MCF 10A (cell line): Measurements from ENCODE around the gene CDKN1B. TPM values are rescaled to one million over a fixed set of nuclear protein-coding genes. Genes with fewer than 3 reads are reported as not detected.

Experiments used
- BruUV-seq: library from RNA; stranded (reverse); fragments of 400-500 nt; replicated peaks from 2 replicates; lab custom pipeline; 2021; lab: Mats Ljungman, UMichigan
- CTCF ChIA-PET: fragments of 300-600 bp; sonication (Branson Sonifier 250); formaldehyde crosslinking; extraction: SDS; loops from one replicate; lab custom pipeline; 2021; ENCODE audit warnings: antibody characterized with exemption, inconsistent platforms; lab: Yijun Ruan, JAX
- POLR2A ChIA-PET: fragments of 300-600, 350-650 bp; sonication (Branson Sonifier 250); formaldehyde crosslinking; extraction: SDS; loops from one replicate; lab custom pipeline; 2020; ENCODE audit warnings: antibody characterized with exemption, inconsistent platforms; lab: Yijun Ruan, JAX
- DNase-seq: peaks from one replicate; pipeline ENCODE4 v3.0.0-alpha.2; 2018; ENCODE audit not compliant: unreplicated experiment
- H3K27ac Mint-ChIP-seq: one replicate; pipeline ENCODE4 v1.8.0; 2022; ENCODE audit warnings: mild to moderate bottlenecking, low read depth, mixed read lengths; ENCODE audit not compliant: unreplicated experiment
- H3K27me3 Mint-ChIP-seq: one replicate; pipeline ENCODE4 v1.8.0; 2022; ENCODE audit warnings: mixed read lengths; ENCODE audit not compliant: insufficient read depth, unreplicated experiment
- H3K36me3 Mint-ChIP-seq: one replicate; pipeline ENCODE4 v1.8.0; 2022; ENCODE audit warnings: mild to moderate bottlenecking, moderate library complexity, mixed read lengths; ENCODE audit not compliant: insufficient read depth, unreplicated experiment
- H3K4me1 Mint-ChIP-seq: one replicate; pipeline ENCODE4 v1.8.0; 2022; ENCODE audit warnings: mixed read lengths; ENCODE audit not compliant: insufficient read depth, unreplicated experiment
- H3K4me3 Mint-ChIP-seq: one replicate; pipeline ENCODE4 v1.8.0; 2022; ENCODE audit warnings: mild to moderate bottlenecking, moderate library complexity, mixed read lengths; ENCODE audit not compliant: unreplicated experiment
- H3K9me3 Mint-ChIP-seq: one replicate; pipeline ENCODE4 v1.8.0; 2022; ENCODE audit warnings: mixed read lengths; ENCODE audit not compliant: unreplicated experiment
- intact Hi-C: fragments of 100-400 bp; cut with micrococcal nuclease; formaldehyde crosslinking; loops from 2 replicates; pipeline ENCODE4 v1.14.1; 2022
- total RNA-seq: library from RNA; stranded (reverse); gene quantifications from 2 replicates; pipeline ENCODE4 v1.2.3, GENCODE V29; 2022
- TF ChIP-seq, protein P1 (sequence below): fragments of 200-600 bp; IDR thresholded peaks from one replicate; pipeline ENCODE4 v1.8.0; 2022; ENCODE audit warnings: antibody characterized with exemption, mild to moderate bottlenecking; ENCODE audit not compliant: unreplicated experiment

CDKN1B gene
- total RNA-seq, 1 experiment from 2014 or later = 33.9 TPM

DNA sequence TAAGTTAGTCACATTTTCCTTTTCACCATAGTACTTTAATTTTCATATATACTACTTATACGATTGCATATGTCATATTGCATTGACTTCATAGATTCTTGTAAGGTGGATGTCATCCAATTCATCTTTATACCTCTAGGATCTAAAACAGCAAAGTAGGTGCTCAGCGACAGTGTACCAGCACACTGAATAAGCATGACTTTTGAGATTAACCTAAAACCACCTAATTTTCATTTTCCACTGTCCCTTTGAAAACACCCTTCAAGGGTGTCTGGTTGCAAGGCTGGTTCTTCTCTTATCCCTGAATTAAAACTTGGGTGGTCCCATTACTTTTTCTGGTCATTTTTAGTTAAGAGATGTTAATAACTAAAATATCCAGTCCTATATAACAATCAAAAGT, 25.6 kb upstream of the CDKN1B start:
- DNase-seq = no peak
- H3K4me3 Mint-ChIP-seq = no peak overlapping the region
- H3K27ac Mint-ChIP-seq = no peak overlapping the region
- no peaks in the 10 kb centered on the region for H3K9me3 Mint-ChIP-seq
- peaks cover 8% of the 10 kb centered on the region for H3K4me1 Mint-ChIP-seq
- intact Hi-C loops = no loop called here
- H3K36me3 Mint-ChIP-seq = peaks cover 7% of the 10 kb centered on the region
- CTCF ChIA-PET = no interaction called here
- POLR2A ChIA-PET = no interaction called here
- H3K27me3 Mint-ChIP-seq = no peaks in the 10 kb centered on the region
- no TSS peak for BruUV-seq
- TF ChIP-seq, protein P1, sequence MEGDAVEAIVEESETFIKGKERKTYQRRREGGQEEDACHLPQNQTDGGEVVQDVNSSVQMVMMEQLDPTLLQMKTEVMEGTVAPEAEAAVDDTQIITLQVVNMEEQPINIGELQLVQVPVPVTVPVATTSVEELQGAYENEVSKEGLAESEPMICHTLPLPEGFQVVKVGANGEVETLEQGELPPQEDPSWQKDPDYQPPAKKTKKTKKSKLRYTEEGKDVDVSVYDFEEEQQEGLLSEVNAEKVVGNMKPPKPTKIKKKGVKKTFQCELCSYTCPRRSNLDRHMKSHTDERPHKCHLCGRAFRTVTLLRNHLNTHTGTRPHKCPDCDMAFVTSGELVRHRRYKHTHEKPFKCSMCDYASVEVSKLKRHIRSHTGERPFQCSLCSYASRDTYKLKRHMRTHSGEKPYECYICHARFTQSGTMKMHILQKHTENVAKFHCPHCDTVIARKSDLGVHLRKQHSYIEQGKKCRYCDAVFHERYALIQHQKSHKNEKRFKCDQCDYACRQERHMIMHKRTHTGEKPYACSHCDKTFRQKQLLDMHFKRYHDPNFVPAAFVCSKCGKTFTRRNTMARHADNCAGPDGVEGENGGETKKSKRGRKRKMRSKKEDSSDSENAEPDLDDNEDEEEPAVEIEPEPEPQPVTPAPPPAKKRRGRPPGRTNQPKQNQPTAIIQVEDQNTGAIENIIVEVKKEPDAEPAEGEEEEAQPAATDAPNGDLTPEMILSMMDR = no peak

DNA sequence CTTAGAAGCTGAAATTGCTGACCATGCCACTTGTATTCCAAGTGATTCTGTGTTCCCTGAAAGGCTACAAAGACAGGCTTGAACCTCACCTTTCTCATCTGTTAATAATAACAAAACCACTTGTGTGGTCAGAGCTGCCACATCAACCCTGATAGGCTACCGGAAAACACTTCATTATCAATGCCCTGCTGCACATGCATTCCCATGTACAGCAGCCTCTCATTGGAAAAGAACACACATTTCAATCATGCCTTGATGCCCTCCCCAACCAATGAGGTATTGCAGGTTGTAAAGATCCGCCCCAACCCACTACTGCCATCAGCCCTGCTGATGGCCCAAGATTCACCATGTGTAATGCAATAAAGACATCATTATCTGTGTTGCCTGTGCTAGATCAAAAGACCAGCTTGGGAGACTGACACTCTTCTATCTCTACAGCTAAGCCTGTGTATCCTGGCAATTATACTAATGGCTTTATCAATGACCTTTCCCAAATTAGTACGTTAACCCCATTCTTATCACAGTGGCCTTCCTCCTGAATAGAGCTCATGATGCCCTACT, 24.0 kb upstream of the CDKN1B start:
- peaks cover 14% of the 10 kb centered on the region for H3K4me1 Mint-ChIP-seq
- CTCF ChIA-PET = interaction anchor here (0.6 to 1.4 kb wide), 3 partner anchors 20 to 358 kb away, joined by 3 to 5 read pairs (median 5); no protein-coding TSS in a partner anchor
- no peak overlapping the region for H3K27ac Mint-ChIP-seq
- no peak for DNase-seq
- no peaks in the 10 kb centered on the region for H3K27me3 Mint-ChIP-seq
- POLR2A ChIA-PET = no interaction called here
- H3K4me3 Mint-ChIP-seq = no peak overlapping the region
- TF ChIP-seq, protein P1 = no peak
- H3K9me3 Mint-ChIP-seq = no peaks in the 10 kb centered on the region
- intact Hi-C loops = no loop called here
- H3K36me3 Mint-ChIP-seq = peaks cover 11% of the 10 kb centered on the region
- BruUV-seq = no TSS peak

DNA sequence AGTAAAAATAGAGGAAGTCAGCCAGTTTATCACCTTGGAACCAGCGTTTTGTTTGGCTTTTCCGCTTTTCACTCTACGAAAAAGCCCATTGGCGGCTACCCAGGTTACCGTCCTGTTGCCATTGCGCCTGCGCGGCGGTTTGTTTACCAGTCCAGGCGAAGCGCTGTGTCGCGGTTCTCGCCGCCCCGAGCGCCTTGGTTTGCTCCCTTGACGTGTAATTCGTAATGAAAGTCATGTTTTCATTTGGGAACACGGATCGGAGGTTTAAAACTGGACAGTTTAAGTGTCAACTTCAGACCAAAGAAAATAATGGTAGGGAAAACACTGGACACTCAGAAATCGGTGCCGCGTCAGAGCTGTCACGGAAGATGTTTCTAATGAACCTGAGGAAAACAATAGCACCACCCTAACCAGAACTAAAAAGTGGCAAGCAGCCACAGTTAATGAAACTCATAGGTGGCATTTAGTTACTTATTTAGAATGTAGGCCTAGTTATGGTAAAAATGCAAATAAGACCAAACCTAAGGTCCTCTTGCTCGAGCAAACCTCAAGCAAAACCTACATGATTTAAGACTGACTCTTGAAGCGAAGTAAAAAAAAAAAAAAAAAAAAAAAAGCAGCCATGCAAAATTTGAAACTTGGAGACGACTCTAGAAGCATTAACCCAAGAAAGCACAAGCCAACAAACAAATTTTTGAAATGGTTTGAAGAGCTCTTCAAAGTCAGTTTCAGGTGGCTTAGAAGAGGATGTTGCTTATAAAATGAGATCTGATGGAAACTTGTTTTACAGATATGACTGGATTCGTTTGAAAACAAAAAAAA, 20.4 kb upstream of the CDKN1B start:
- no peaks in the 10 kb centered on the region for H3K27me3 Mint-ChIP-seq
- H3K27ac Mint-ChIP-seq = peak overlapping the region; percentile 99
- TF ChIP-seq, protein P1 = no peak
- TSS peak; percentile 94 for BruUV-seq
- intact Hi-C loops = loop anchor here (2.0 kb wide), 1 partner anchor 320 kb away; no protein-coding TSS in a partner anchor
- H3K36me3 Mint-ChIP-seq = peaks cover 11% of the 10 kb centered on the region
- ChIA-PET CTCF (interaction anchor here (0.9 to 1.6 kb wide), 4 partner anchors 12 to 320 kb away, joined by 3 to 5 read pairs (median 4); no protein-coding TSS in a partner anchor), POLR2A (interaction anchor here (0.5 to 3.4 kb wide), 24 partner anchors 10 to 650 kb away, joined by 3 to 24 read pairs (median 5); partner anchors contain the start of genes BORCS5 and CREBL2)
- peaks cover 16% of the 10 kb centered on the region for H3K4me1 Mint-ChIP-seq
- no peaks in the 10 kb centered on the region for H3K9me3 Mint-ChIP-seq
- DNase-seq = peak; percentile 86
- peak overlapping the region; percentile 88 for H3K4me3 Mint-ChIP-seq

DNA sequence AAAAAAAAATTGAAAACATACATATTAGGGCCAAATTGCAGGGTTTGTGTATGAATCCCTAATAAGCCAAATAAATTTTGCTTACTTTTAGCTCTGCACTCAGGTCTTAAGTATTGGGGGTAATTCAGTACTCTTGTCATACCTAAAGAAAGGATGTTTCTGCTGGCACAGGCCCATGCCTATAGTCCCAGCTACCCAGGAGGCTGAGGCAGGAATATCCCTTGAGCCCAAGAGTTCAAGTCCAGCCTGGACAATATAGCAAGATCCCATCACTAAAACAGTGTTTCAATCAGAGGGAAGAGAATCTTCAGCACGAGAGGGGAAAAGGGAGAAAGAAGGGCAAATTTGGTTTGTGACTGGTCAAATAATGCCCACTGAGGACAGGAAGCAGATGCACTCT, 17.8 kb upstream of the CDKN1B start:
- CTCF ChIA-PET = interaction anchor here (0.6 to 0.9 kb wide), 8 partner anchors 18 to 1487 kb away, joined by 3 to 4 read pairs (median 3); partner anchors contain the start of gene CDKN1B
- Mint-ChIP-seq H3K4me3 (no peak overlapping the region), H3K9me3 (no peaks in the 10 kb centered on the region), H3K27me3 (no peaks in the 10 kb centered on the region), H3K27ac (no peak overlapping the region), H3K4me1 (peaks cover 21% of the 10 kb centered on the region), H3K36me3 (peaks cover 11% of the 10 kb centered on the region)
- no TSS peak for BruUV-seq
- no peak for DNase-seq
- POLR2A ChIA-PET = interaction anchor here (0.5 to 3.4 kb wide), 5 partner anchors 9 to 342 kb away, joined by 4 to 22 read pairs (median 15); partner anchors contain the start of genes BORCS5 and CREBL2
- TF ChIP-seq, protein P1 = no peak
- intact Hi-C loops = no loop called here
